ENCODE measurements around the gene EIF3M.

The EIF3M gene

DNA sequence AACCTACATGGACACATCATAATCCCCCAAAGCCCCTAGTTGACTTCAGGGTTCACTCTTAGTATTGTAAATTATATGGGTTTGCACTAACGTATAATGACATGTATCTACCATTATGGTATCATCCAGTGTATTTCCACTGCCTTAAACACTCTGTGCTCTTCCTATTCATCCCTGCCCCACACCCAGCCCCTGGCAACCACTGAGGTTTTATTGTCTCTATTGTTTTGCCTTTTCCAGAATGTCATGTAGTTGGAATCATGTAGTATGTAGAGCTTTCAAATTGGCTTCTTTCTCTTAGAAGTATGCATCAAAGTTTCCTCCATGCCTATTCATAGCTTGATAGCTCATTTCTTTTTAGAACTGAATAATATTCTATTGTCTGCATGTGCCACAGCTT lies 16.5 kb upstream of the EIF3M start:
- intact Hi-C loops (cut with DNase I; ENCODE audit: low total_unique reads), result no loop called here
- H3K4me3 ChIP-seq, result no peak overlapping the region
- no peaks in the 10 kb centered on the region for H3K4me1 ChIP-seq
- no peaks in the 10 kb centered on the region for H3K36me3 ChIP-seq
- H3K27me3 ChIP-seq, result peaks cover 0 to 4% of the 10 kb centered on the region in 2 donors
- H3K9me3 ChIP-seq, result no peaks in the 10 kb centered on the region
- no peak for DNase-seq
- TF ChIP-seq, protein P1, sequence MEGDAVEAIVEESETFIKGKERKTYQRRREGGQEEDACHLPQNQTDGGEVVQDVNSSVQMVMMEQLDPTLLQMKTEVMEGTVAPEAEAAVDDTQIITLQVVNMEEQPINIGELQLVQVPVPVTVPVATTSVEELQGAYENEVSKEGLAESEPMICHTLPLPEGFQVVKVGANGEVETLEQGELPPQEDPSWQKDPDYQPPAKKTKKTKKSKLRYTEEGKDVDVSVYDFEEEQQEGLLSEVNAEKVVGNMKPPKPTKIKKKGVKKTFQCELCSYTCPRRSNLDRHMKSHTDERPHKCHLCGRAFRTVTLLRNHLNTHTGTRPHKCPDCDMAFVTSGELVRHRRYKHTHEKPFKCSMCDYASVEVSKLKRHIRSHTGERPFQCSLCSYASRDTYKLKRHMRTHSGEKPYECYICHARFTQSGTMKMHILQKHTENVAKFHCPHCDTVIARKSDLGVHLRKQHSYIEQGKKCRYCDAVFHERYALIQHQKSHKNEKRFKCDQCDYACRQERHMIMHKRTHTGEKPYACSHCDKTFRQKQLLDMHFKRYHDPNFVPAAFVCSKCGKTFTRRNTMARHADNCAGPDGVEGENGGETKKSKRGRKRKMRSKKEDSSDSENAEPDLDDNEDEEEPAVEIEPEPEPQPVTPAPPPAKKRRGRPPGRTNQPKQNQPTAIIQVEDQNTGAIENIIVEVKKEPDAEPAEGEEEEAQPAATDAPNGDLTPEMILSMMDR (IDR thresholded peaks at IDR 0.05), result no peak
- no peak overlapping the region for H3K27ac ChIP-seq

DNA sequence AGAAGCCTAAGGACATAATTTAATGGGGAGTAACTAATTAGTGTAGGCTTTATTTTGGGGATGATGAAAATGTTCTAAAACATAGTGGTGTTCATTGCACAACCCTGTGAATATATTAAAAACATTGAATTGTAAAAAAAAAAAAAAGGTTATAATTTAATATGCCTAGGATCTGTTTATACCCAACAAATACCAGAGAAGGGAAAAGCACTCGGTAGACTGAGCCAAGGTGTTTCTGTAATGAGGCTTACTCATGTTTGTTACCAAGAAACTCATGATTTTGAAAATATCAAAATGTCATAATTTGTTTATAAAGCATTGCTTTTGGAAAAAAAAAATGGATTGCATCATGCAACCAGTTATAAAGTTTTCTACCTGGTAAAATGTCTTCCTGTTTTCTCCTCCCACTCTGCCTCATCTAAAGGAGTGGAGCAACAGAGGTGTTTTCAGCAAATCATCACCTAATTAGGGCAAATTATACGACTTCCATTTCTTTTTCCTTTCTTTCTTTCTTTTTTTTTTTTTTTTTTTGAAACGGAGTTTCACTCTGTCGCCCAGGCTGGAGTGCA lies 14.2 kb upstream of the EIF3M start:
- H3K4me1 ChIP-seq, result no peaks in the 10 kb centered on the region
- no peak overlapping the region for H3K4me3 ChIP-seq
- peaks cover 0 to 4% of the 10 kb centered on the region in 2 donors for H3K27me3 ChIP-seq
- no peaks in the 10 kb centered on the region for H3K9me3 ChIP-seq
- H3K27ac ChIP-seq, result no peak overlapping the region
- intact Hi-C loops (cut with DNase I; ENCODE audit: low total_unique reads), result no loop called here
- no peaks in the 10 kb centered on the region for H3K36me3 ChIP-seq
- DNase-seq, result no peak
- TF ChIP-seq, protein P1 (IDR thresholded peaks at IDR 0.05), result no peak

DNA sequence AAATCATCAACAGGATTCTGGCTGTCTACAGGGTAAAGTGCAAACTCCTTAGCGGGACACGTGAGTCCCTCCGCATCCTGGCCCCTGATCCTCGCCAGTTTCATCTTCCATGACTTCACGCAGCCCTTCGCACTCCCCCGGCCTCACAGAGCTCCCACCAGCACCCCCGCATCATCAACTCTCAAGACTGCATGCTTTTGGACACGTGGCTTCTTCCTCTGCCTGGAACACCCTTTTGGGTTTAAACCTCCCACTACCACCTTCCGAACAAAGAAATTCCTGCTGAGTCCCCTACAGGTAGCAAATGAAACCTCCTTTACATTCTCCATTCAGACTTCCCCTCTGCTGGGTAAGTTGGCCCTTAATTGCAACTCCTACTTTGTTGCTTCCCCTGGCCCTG lies 12.6 kb upstream of the EIF3M start:
- H3K9me3 ChIP-seq, result no peaks in the 10 kb centered on the region
- TF ChIP-seq, protein P1 (IDR thresholded peaks at IDR 0.05), result no peak
- DNase-seq, result no peak
- intact Hi-C loops (cut with DNase I; ENCODE audit: low total_unique reads), result no loop called here
- no peaks in the 10 kb centered on the region for H3K4me1 ChIP-seq
- H3K27me3 ChIP-seq, result peaks cover 0 to 4% of the 10 kb centered on the region in 2 donors
- H3K4me3 ChIP-seq, result no peak overlapping the region
- no peaks in the 10 kb centered on the region for H3K36me3 ChIP-seq
- no peak overlapping the region for H3K27ac ChIP-seq

DNA sequence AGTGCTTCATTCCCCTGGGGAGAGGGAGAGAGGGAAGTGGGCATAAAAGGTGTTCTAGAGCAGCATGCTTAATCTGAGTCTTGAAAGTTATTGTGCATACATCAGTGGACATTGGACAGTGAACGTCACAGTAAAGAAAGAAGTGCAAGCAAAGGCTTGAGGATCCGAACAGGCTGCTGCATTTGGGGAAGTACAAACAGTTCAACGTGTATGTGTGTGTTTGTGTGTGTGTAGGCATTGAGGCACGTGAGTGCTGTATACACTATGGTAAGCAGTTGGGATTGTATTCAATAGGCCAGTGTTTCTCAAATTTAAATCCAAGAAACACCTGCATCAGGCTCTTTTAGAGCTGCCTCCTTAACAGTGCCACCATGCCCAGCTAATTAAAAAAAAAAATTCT lies 10.4 kb upstream of the EIF3M start:
- H3K4me3 ChIP-seq, result no peak overlapping the region
- no peak for DNase-seq
- intact Hi-C loops (cut with DNase I; ENCODE audit: low total_unique reads), result no loop called here
- no peaks in the 10 kb centered on the region for H3K4me1 ChIP-seq
- H3K36me3 ChIP-seq, result no peaks in the 10 kb centered on the region
- H3K9me3 ChIP-seq, result no peaks in the 10 kb centered on the region
- TF ChIP-seq, protein P1 (IDR thresholded peaks at IDR 0.05), result no peak
- no peak overlapping the region for H3K27ac ChIP-seq
- H3K27me3 ChIP-seq, result peaks cover 0 to 7% of the 10 kb centered on the region in 2 donors

DNA sequence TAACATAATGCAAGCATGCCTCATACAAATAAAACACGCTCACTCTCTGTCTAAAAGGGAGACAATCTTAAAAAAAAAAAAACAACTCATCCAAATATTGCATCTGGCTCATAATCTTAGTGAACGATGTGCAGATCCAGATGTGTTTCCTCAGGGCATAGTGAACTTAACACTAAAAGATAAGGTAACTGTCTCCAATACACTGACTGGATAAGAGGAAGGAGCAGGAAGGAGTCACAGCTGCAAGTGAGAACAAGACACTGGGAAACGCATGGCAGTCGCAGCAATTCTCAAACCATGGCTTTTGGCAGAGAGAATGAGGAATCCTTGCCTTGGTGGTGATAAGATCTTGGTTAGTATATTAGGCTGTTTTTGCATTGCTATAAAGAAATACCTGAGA lies 9.2 kb upstream of the EIF3M start:
- TF ChIP-seq, protein P1 (IDR thresholded peaks at IDR 0.05), result no peak
- intact Hi-C loops (cut with DNase I; ENCODE audit: low total_unique reads), result no loop called here
- Histone ChIP-seq H3K4me1 (no peaks in the 10 kb centered on the region), H3K36me3 (no peaks in the 10 kb centered on the region), H3K4me3 (no peak overlapping the region), H3K9me3 (no peaks in the 10 kb centered on the region), H3K27me3 (peaks cover 0 to 7% of the 10 kb centered on the region in 2 donors), H3K27ac (no peak overlapping the region)
- DNase-seq, result no peak

DNA sequence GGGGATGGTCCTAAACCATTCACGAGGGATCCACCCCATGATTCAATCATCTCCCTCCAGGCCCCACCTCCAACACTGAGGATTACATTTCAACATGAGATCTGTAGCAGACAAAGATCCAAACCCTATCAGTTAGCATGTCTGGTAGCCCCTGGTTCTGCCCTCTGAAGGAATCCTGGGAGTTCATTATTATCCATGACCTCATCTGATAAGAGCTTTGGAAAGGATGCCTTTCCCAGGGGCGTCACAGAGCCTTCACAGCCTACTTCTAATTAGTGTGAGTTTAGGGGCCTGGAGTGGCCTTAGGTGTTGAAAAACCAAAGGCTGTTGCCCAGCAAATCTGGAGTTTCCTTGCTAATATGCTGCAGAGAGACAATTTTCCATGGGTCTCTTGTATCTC lies 8.6 kb upstream of the EIF3M start:
- intact Hi-C loops (cut with DNase I; ENCODE audit: low total_unique reads), result no loop called here
- DNase-seq, result no peak
- no peaks in the 10 kb centered on the region for H3K36me3 ChIP-seq
- H3K4me1 ChIP-seq, result no peaks in the 10 kb centered on the region
- H3K27me3 ChIP-seq, result peaks cover 0 to 7% of the 10 kb centered on the region in 2 donors
- TF ChIP-seq, protein P1 (IDR thresholded peaks at IDR 0.05), result no peak
- no peaks in the 10 kb centered on the region for H3K9me3 ChIP-seq
- H3K4me3 ChIP-seq, result no peak overlapping the region
- H3K27ac ChIP-seq, result no peak overlapping the region
